Inferior parietal cortex (tissue), 1 donor: ENCODE measurements around the gene ZNF211.

Source experiments
- DNase-seq: peaks from one replicate; pipeline ENCODE4 v3.0.0-alpha.2; 2016; ENCODE audit errors: extremely low spot score

The ZNF211 gene

DNA sequence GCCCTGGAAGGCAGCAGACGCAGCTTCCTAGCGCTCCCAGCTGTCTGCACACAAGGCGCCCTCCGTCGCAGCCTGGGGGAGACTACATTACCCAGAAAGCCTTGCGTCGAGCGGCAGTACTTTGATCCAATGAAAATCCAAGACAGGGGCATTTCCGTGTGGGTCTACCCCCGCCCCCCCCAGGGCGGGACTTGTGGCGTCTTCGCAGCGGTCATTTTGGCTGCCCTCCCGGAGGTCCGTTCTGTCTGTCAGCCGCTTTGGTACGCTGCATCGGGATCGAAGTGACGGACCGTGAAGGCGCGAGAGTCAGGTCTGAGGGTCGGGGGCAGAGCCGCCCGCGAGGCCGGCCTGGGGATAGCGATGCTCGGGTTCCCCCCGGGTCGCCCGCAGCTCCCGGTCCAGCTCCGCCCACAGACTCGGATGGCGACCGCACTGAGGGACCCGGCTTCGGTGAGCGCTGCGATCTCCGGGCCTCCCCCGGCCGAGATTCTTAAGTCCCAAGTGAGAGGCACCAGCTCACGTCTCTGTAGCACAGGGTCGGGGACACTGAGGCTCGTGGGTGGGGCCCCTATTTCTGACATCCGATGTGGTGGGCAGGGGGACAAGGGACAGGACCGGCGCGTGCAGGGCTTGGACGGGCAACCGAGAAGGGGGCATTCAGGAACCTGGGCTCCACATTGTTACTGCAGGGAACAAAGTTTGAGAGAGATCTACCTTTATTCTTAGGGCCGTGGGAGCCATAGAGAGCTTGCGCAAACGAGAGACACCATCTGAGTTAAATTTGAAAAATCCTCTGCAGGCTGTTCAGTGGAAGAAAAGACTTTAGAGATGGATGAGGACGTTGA, at the start of gene ZNF211:
TSS of gene ZNF211 (plus strand) at position 182 of the 845 bp plus-strand sequence. CDS start at position 361, 179 bp downstream.
- DNase-seq, result peak; percentile 98

GRCh38 chr19:57583521-57584416, 49.2 kb upstream of the ZNF211 start, which contains the start of gene ZIK1:
Gene ZIK1, plus strand, starts transcription at chr19:57584145. Its CDS starts 212 bp downstream, at chr19:57584357.
- DNase-seq, result peak; percentile 94

GRCh38 chr19:57587529-57587928, 45.4 kb upstream of the ZNF211 start:
- no peak for DNase-seq

- no peak for DNase-seq
Observed at GRCh38 chr19:57599377-57599760, 33.6 kb upstream of the ZNF211 start.

- DNase-seq, result peak; percentile 98
Observed at GRCh38 chr19:57599761-57600383, 33.1 kb upstream of the ZNF211 start, which contains the start of gene ZNF530. Gene ZNF530, plus strand, starts transcription at chr19:57599885. Its CDS starts 4,461 bp downstream, at chr19:57604346.

DNA sequence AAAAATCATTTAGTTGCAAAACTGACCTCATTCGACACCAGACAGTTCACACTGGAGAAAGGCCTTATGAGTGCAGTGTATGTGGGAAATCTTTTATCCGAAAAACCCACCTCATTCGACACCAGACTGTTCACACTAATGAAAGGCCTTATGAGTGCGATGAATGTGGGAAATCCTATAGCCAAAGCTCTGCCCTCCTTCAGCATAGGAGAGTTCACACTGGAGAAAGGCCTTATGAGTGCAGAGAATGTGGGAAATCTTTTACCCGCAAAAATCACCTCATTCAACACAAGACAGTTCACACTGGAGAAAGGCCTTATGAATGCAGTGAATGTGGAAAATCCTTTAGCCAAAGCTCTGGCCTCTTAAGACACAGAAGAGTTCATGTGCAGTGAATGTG, 26.0 kb upstream of the ZNF211 start:
- DNase-seq, result no peak

DNA sequence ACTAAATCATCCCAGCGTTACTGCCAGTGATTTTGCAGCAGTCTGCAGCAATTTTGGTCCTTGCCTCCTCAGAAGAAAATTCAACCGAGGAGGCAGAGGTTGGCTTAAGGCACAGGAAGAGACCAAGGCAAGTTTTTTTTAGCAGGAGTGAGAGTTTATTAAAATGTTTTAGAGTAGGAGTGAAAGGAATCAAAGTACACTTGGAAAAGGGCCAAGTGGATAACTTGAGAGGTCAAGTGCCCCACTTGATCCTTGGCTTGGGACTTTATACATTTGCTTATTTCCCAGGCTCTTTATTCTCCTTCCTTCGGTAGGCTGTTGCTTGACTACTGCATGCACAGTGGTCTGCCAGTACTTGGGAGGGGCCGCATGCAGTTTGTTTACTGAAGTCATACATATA, 21.9 kb upstream of the ZNF211 start:
- no peak for DNase-seq

GRCh38 chr19:57613941-57614743, 18.8 kb upstream of the ZNF211 start, which contains the start of gene ZNF134:
Gene ZNF134, plus strand, starts transcription at chr19:57614242. Its CDS starts 5,227 bp downstream, at chr19:57619469.
- peak; percentile 91 for DNase-seq

GRCh38 chr19:57615346-57615745, 17.6 kb upstream of the ZNF211 start:
- no peak for DNase-seq

- DNase-seq, result no peak
Observed at GRCh38 chr19:57620673-57621348, 12.2 kb upstream of the ZNF211 start.

DNA sequence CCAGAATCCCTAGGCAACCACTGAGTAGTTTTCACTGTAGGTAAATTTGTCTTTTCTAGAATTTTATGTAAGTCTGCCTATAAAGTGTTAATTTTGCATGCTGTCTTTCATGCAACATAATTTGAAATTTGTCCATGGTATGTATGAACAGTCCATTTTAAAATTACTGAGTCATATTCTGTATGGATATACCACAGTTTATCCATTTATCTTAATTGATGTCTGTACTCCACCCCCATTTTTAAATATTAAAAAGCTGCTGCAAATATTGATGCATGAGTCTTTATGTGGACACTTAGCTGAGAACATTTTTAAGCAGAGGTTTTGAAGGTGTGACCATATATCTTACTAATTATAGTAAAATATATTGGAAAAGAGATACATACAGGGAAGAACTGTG, 9.9 kb upstream of the ZNF211 start:
- no peak for DNase-seq

- DNase-seq, result no peak
Observed at GRCh38 chr19:57633832-57634131, 814 bp downstream of the ZNF211 start.

DNA sequence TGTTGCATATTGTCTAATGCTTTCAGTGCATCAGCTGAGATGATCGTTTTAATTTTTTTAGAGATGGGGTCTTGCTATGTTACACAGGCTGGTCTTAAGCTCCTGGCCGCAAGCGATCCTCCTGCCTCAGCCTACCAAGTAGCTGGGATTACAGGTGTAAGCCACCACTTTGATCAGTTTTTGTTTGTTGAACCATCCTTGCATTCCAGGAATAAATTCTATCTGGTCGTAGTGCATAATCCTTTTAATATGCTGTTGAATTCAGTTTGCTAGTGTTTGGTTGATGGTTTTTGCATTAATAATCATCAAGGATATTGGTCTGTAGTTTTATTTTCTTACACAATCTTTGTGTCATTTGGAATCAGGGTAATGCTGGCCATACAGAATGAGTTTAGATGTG, 4.4 kb downstream of the ZNF211 start:
- DNase-seq, result no peak

GRCh38 chr19:57641715-57642234, 8.8 kb downstream of the ZNF211 start:
- DNase-seq, result no peak

DNA sequence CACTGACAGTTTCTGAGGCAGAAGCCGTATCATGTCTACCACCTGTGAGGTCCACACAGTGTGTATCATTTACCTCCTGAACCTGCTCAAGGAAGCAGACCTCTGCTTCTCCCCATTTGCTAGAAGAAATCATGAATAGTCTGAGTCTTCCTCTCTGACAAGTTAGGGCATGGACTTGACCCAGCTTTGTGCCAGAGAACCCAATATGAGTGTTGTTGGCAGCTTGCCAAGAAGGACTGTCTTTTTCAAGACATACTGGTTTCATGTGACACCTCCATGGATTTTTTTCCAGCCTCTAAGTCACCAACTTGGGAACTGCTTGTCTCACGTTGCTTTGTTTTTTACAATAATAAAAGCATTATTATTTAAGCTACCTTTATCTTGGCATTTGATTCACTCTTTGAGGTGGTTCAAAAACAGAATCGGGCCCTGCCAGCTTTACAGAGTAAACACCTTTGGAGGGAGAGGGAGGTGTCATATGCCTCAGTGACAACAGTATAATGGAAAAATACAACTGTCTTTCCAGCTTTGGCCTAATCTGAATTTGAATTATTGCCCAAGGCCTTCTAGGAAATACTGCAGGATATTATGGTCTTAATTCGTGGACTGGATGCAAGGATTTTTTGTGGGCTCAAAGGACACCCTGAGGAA, 9.6 kb downstream of the ZNF211 start:
- no peak for DNase-seq

DNA sequence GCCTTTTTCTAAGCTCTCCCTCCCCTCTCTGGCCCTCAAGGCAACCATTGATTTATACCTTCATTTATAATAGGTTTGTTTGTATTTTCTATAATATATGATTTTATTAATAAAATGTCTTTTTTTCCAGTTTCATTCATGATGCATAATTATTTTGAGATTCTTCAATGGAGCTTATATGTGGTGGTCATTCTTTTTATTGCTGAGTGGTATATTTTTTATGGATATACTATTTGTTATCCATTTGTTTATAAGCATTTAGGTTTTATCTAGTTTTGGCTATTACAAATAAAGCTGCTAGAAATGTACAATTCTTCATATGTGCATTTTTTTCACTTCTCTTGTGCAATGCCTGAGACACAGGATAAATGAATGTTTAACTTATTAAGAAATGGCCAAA, 10.8 kb downstream of the ZNF211 start:
- DNase-seq, result no peak

DNA sequence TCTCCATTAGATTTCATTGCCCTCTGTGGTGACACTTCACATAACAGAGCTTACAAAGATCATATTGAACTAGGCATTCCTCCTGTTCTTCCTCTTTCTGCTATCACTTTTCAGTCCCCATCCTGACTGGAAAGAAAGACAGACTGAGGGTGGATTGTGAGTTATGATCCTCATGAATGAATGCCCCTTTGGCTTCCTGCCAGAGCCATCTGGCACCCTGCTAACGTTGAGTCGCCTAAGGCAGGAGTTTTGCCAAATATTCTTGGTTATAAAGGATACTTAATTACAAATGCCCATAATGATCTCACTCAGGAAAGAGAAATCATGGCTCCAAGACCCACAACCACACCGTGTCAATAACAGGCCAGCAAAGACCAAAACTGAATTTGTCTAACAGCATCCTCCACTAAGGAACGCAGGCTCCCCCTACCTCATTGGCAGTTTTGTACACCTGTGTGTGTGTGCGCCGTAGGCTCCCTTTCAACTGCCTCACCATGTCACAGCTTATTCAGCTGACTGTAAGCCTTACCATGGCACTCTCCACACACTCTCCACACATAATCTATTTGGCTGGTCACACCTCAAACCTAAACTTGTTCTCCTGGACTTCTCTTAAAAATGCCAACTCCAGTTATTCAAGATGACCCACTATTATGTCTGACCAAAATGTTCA, 15.5 kb downstream of the ZNF211 start:
- no peak for DNase-seq

DNA sequence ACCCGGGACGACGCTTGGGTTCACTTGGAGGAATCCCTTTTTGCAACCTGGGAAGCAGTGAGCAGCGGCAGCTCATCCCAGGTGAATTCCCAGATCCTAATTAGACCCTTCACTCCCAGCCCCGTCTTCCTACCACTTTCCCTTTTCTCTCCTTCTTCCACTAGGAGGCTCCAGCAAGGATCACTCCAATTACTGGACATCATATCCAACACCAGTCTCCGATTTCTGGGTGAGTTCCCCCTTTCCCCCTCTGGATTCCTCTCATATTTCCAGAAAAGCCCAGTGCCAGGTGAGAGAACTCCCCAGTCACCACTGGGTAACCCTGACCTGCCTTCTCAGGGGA, 18.7 kb downstream of the ZNF211 start:
- DNase-seq, result no peak

GRCh38 chr19:57653689-57654088, 20.7 kb downstream of the ZNF211 start:
- DNase-seq, result no peak
